MG63 (cell line): Measurements from ENCODE around the gene CABP2. TPM values are rescaled to one million over a fixed set of nuclear protein-coding genes. Genes with fewer than 3 reads are reported as not detected.
"Not testable (repeated sequence)": the region's sequence is repeated elsewhere in the genome, so short reads cannot be mapped to it uniquely, and the experiment has no call there.

Experiments
- DNase-seq: peaks from one replicate; pipeline ENCODE4 v3.0.0-alpha.2; 2020
- H3K27me3 ChIP-seq: fragments of 250-450 bp; sonication (Bioruptor Pico); 2 replicates; pipeline ENCODE4 v1.5.1; 2020; ENCODE audit warnings: mild to moderate bottlenecking, moderate library complexity
- H3K36me3 ChIP-seq: fragments of 250-450 bp; sonication (Bioruptor Pico); 2 replicates; pipeline ENCODE4 v1.5.1; 2020; ENCODE audit warnings: mild to moderate bottlenecking, moderate library complexity
- H3K4me3 ChIP-seq: fragments of 250-450 bp; sonication (Bioruptor Pico); 2 replicates; pipeline ENCODE4 v1.5.1; 2020; ENCODE audit warnings: mild to moderate bottlenecking, moderate library complexity
- H3K9me3 ChIP-seq: fragments of 250-450 bp; sonication (Bioruptor Pico); 2 replicates; pipeline ENCODE4 v1.5.1; 2020; ENCODE audit warnings: mild to moderate bottlenecking, moderate library complexity
- total RNA-seq: library from RNA; depleted of rRNA; stranded (reverse); fragments of >200 nt; shearing (Covaris generic); gene quantifications from 2 replicates; pipeline ENCODE4 v1.2.3, GENCODE V29; 2014; ENCODE audit warnings: low replicate concordance; rRNA removed

The CABP2 gene
- total RNA-seq, 1 experiment from 2014 or later, result not detected

DNA sequence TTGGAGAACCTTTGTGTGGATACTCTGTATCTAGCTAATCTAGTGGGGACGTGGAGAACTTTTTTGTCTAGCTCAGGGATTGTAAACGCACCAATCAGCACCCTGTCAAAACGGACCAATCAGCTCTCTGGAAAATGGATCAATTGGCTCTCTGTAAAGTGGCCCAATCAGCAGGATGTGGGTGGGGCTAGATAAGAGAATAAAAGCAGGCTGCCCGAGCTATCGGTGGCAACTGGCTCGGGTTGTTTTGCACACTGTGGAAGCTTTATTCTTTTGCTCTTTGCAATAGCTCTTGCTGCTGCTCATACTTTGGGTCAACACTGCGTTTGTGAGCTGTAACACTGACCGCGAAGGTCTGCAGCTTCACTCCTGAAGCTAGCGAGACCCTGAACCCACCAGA, 46.6 kb downstream of the CABP2 start:
- H3K36me3 ChIP-seq, DNase-seq, H3K4me3 ChIP-seq: not testable (repeated sequence)

GRCh38 chr11:67472882-67473281, 50.4 kb downstream of the CABP2 start:
- Histone ChIP-seq H3K4me3 (no peak overlapping the region), H3K9me3 (no peaks in the 10 kb centered on the region)
- DNase-seq, result no peak

More for the DNA sequence above, 46.6 kb downstream of the CABP2 start:
- not testable (repeated sequence) for H3K9me3 ChIP-seq, H3K27me3 ChIP-seq

DNA sequence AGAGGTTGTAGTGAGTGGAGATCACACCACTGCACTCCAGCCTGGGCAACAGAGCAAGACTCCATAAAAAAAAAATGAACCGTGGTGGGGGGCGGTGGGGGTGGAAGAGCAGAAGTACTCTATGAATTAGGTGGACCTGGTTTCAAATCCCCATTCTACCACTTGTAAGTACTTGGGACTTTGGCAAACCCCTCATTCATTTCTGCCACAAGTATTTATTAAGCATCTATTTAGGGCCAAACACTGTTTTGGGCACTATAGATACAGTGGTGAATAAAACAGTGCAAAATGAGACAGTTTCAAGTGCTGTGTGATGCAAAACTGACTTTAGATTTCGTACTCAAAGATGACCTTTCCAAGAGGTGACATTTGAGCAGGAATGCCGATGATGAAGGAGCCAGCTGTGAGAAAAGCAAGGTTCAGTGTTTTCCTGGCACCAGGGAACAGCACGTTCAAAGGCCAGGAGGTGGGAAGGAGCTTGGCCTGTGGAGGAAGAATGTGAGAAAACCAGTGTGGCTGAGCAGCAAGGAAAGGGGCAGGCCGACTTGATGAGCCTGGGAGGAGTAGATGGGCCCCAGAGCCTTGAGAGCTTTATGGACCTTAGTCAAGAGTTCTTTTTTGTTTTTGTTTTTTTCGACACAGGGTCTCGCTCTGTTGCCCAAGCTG, 52.8 kb downstream of the CABP2 start:
- DNase-seq, result no peak
- no peak overlapping the region for H3K4me3 ChIP-seq
- no peaks in the 10 kb centered on the region for H3K27me3 ChIP-seq
- H3K9me3 ChIP-seq, result no peaks in the 10 kb centered on the region
- H3K36me3 ChIP-seq, result no peaks in the 10 kb centered on the region

More at GRCh38 chr11:67472882-67473281, 50.4 kb downstream of the CABP2 start:
- Histone ChIP-seq H3K36me3 (no peaks in the 10 kb centered on the region), H3K27me3 (no peaks in the 10 kb centered on the region)

GRCh38 chr11:67469508-67469811, 53.8 kb downstream of the CABP2 start:
- no peaks in the 10 kb centered on the region for H3K36me3 ChIP-seq
- DNase-seq, result no peak
- H3K27me3 ChIP-seq, result no peaks in the 10 kb centered on the region
- H3K9me3 ChIP-seq, result no peaks in the 10 kb centered on the region
- peak overlapping the region; percentile 73 for H3K4me3 ChIP-seq

Other genes with a start within 250 kb of the CABP2 start
- 17.2 and 25.8 TPM in 2 replicates for gene ANKRD13D, start 234.1 kb downstream of the CABP2 start, total RNA-seq
- 3.8 and 5.1 TPM in 2 replicates for gene SSH3, start 219.9 kb downstream of the CABP2 start, total RNA-seq
- 17.3 and 40.1 TPM in 2 replicates for gene POLD4, start 169.9 kb downstream of the CABP2 start, total RNA-seq
- 6.4 and 7.7 TPM in 2 replicates for gene CLCF1, start 149.8 kb downstream of the CABP2 start, total RNA-seq
- 1.7 and 17.6 TPM in 2 replicates for gene RAD9A, start 131.5 kb downstream of the CABP2 start, total RNA-seq
- 244 and 262 TPM in 2 replicates for gene PPP1CA, start 121.6 kb downstream of the CABP2 start, total RNA-seq
- not detected in 2 replicates for gene TBC1D10C, start 119.4 kb downstream of the CABP2 start, total RNA-seq
- gene CARNS1, start 107.8 kb downstream of the CABP2 start, total RNA-seq, result not detected in 2 replicates
- 77.9 and 121 TPM in 2 replicates for gene RPS6KB2, start 95.0 kb downstream of the CABP2 start, total RNA-seq
- not detected in 2 replicates for gene PTPRCAP, start 85.8 kb downstream of the CABP2 start, total RNA-seq
- gene CORO1B, start 80.0 kb downstream of the CABP2 start, total RNA-seq, result 58.3 and 96.9 TPM in 2 replicates
- not detected in 2 replicates for gene GPR152, start 70.7 kb downstream of the CABP2 start, total RNA-seq
- 0.26 and 3.0 TPM in 2 replicates for gene CABP4, start 68.1 kb downstream of the CABP2 start, total RNA-seq
- gene TMEM134, start 54.2 kb downstream of the CABP2 start, total RNA-seq, result 39.4 and 44.2 TPM in 2 replicates
- 85.1 and 122 TPM in 2 replicates for gene AIP, start 40.4 kb downstream of the CABP2 start, total RNA-seq
- gene PITPNM1, start 18.1 kb downstream of the CABP2 start, total RNA-seq, result 5.5 and 18.9 TPM in 2 replicates
- gene CDK2AP2, start 15.3 kb downstream of the CABP2 start, total RNA-seq, result 14.1 and 14.8 TPM in 2 replicates
- gene GSTP1, start 60.4 kb upstream of the CABP2 start, total RNA-seq, result 280 and 743 TPM in 2 replicates
- gene NDUFV1, start 83.5 kb upstream of the CABP2 start, total RNA-seq, result 274 and 469 TPM in 2 replicates
- gene NUDT8, start 106.5 kb upstream of the CABP2 start, total RNA-seq, result 15.0 TPM in 1 of 2 replicates, not detected in the other
- not detected in 2 replicates for gene TBX10, start 116.3 kb upstream of the CABP2 start, total RNA-seq
- gene ACY3, start 127.3 kb upstream of the CABP2 start, total RNA-seq, result not detected in 2 replicates
- not detected in 2 replicates for gene ALDH3B2, start 151.2 kb upstream of the CABP2 start, total RNA-seq